Tibial artery (tissue), 4 donors: Measurements from ENCODE around the gene TKT.
A peak's percentile ranks its signal among the peaks of the same experiment; 100 is the strongest.

Experiments used
- DNase-seq, 2 donors: peaks; one replicate each; pipeline ENCODE4 v3.0.0-alpha.2; 2019
- H3K27ac ChIP-seq, 2 donors: fragments of 200-600 bp; sonication (generic) in 1 of 2; 1 replicate in 1 of 2; 2 replicates in 1 of 2; pipeline ENCODE4 v1.5.1; 2018 to 2019; ENCODE audit warnings: mild to moderate bottlenecking in 1 of 2
- H3K27me3 ChIP-seq, 2 donors: fragments of 200-600 bp; sonication (generic) in 1 of 2; one replicate each; pipeline versions ENCODE4 v1.5.1 to v1.6.0; 2016 to 2019
- H3K36me3 ChIP-seq, 3 donors: fragments of 200-600 bp; sonication (generic) in 2 of 3; one replicate each; pipeline ENCODE4 v1.5.1; 2016 to 2019; ENCODE audit warnings: mild to moderate bottlenecking in 2 of 3
- H3K4me1 ChIP-seq, 4 donors: fragments of 200-600 bp; sonication (generic) in 2 of 4; 1 replicate in 3 of 4; 2 replicates in 1 of 4; pipeline ENCODE4 v1.5.1; 2016 to 2019
- H3K4me3 ChIP-seq, 2 donors: fragments of 200-600 bp; sonication (generic) in 1 of 2; 1 replicate in 1 of 2; 2 replicates in 1 of 2; pipeline ENCODE4 v1.5.1; 2018 to 2019; ENCODE audit warnings: mild to moderate bottlenecking in 2 of 2
- H3K9me3 ChIP-seq, 3 donors: fragments of 200-600 bp; sonication (generic) in 1 of 3; one replicate each; pipeline ENCODE4 v1.5.1; 2016 to 2019
- CTCF ChIP-seq, 2 experiments: fragments of 200-600 bp in 1 of 2; fragments of 450-650 bp in 1 of 2; IDR thresholded peaks; one replicate each; pipeline ENCODE4 v1.5.1; 2017 to 2019; ENCODE audit warnings: antibody characterized with exemption in 2 of 2, mild to moderate bottlenecking in 1 of 2, moderate library complexity in 1 of 2
- intact Hi-C: fragments of 100-400 bp; cut with DNase I; formaldehyde crosslinking; loops from one replicate; pipeline ENCODE4 v1.15.0; 2023; ENCODE audit warnings: low total_unique reads

The TKT gene

DNA sequence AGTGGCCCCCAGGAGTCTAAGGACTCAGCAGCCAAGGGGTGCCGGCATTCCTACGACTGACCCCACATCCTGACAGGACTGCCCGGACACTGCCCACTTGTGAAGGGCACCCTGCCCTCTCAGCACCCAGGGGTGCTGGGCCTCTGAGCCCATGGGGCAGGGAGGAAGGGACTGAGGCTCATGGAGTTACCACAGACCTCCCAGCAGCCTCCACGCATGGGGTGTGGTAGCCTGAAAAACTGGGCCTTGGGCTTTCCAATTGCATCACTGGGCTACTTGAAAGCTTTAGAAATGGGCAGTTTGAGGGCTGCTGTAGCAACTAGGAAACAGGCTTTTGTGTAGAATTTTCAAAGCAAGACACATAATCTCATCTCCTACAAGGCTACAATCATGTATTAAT is 13.2 kb downstream of the TKT start:
- peaks cover 0 to 41% (median 19%) of the 10 kb centered on the region in 4 donors for H3K4me1 ChIP-seq

GRCh38 chr3:53242155-53242554 is 13.7 kb downstream of the TKT start:
- Histone ChIP-seq H3K4me1 (peaks cover 0 to 42% (median 19%) of the 10 kb centered on the region in 4 donors), H3K27ac (no peak overlapping the region), H3K4me3 (no peak overlapping the region), H3K36me3 (peaks cover 52 to 69% (median 59%) of the 10 kb centered on the region in 3 donors), H3K9me3 (no peaks in the 10 kb centered on the region), H3K27me3 (no peaks in the 10 kb centered on the region)
- intact Hi-C loops, result no loop called here
- DNase-seq, result no peak
- no peak for TF ChIP-seq CTCF (IDR thresholded peaks at IDR 0.05)

More for the DNA sequence above, 13.2 kb downstream of the TKT start:
- Histone ChIP-seq H3K27ac (no peak overlapping the region), H3K4me3 (no peak overlapping the region), H3K27me3 (no peaks in the 10 kb centered on the region), H3K36me3 (peaks cover 51 to 64% (median 59%) of the 10 kb centered on the region in 3 donors), H3K9me3 (no peaks in the 10 kb centered on the region)
- peak in 1 of 2 donors; percentile 29 for DNase-seq
- intact Hi-C loops, result no loop called here
- TF ChIP-seq CTCF (IDR thresholded peaks at IDR 0.05), result no peak

GRCh38 chr3:53240989-53241972 is 14.5 kb downstream of the TKT start:
- Histone ChIP-seq H3K4me1 (peaks cover 0 to 50% (median 27%) of the 10 kb centered on the region in 4 donors), H3K27ac (no peak overlapping the region), H3K4me3 (no peak overlapping the region), H3K36me3 (peaks cover 52 to 76% (median 66%) of the 10 kb centered on the region in 3 donors), H3K9me3 (no peaks in the 10 kb centered on the region), H3K27me3 (no peaks in the 10 kb centered on the region)
- intact Hi-C loops, result no loop called here
- no peak for TF ChIP-seq CTCF (IDR thresholded peaks at IDR 0.05)
- DNase-seq, result no peak

DNA sequence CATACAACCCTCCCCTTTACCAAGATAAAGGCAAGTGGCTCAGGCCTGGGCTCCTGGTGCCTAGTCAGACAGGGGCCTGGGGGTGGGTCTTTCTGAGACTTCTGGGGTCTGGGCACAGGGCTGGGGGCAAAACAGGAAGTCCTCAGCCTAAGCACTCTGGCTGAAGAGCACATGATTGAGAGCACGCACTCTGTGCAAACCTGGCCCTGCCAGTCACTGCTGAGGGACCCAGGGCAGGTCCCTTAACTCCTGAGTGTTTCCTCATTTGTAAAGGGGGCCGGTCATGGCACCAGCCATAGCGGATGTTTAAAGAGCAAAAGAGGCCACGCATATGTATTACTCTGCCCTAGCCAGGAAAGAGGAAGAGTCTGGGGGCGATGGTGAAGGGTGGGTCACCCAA is 16.0 kb downstream of the TKT start:
- Histone ChIP-seq H3K4me3 (no peak overlapping the region), H3K27me3 (no peaks in the 10 kb centered on the region), H3K36me3 (peaks cover 52 to 83% (median 66%) of the 10 kb centered on the region in 3 donors), H3K9me3 (no peaks in the 10 kb centered on the region), H3K4me1 (peaks cover 0 to 58% (median 33%) of the 10 kb centered on the region in 4 donors), H3K27ac (peak overlapping the region in 1 of 2 donors; percentile 11)
- intact Hi-C loops, result no loop called here
- no peak for TF ChIP-seq CTCF (IDR thresholded peaks at IDR 0.05)
- no peak for DNase-seq

DNA sequence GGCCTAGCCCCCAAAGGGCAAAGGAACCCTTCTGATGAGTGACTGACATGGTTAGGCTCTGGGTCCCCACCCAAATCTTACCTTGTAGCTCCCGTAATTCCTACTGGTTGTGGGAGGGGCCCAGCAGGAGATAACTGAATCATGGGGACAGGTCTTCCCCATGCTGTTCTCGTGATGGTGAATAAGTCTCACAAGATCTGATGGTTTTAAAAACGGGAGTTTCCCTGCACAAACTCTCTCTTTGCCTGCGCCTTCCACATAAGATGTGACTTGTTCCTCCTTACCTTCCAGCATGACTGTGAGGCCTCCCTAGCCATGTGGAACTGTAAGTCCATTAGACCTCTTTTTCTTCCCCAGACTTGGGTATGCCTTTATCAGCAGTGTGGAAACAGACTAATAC is 16.9 kb downstream of the TKT start:
- Histone ChIP-seq H3K9me3 (no peaks in the 10 kb centered on the region), H3K27me3 (no peaks in the 10 kb centered on the region), H3K4me1 (peaks cover 0 to 50% (median 31%) of the 10 kb centered on the region in 4 donors), H3K4me3 (no peak overlapping the region), H3K27ac (peak overlapping the region in 1 of 2 donors; percentile 75), H3K36me3 (peaks cover 61 to 87% (median 75%) of the 10 kb centered on the region in 3 donors)
- intact Hi-C loops, result no loop called here
- TF ChIP-seq CTCF (IDR thresholded peaks at IDR 0.05), result no peak
- DNase-seq, result no peak
